Ovary (tissue), 9 donors: Measurements from ENCODE around the gene ANKUB1. TPM values are rescaled to one million over a fixed set of nuclear protein-coding genes. Genes with fewer than 3 reads are reported as not detected.

Experiments used
- DNase-seq, 5 donors: peaks; one replicate each; pipeline ENCODE4 v3.0.0-alpha.2; 2019 to 2020
- H3K27ac ChIP-seq, 2 donors: fragments of 200-600 bp; one replicate each; pipeline versions ENCODE4 v1.5.1 to v1.8.0; 2019 to 2022
- H3K27me3 ChIP-seq: fragments of 200-600 bp; one replicate; pipeline ENCODE4 v1.8.0; 2022
- H3K36me3 ChIP-seq: fragments of 200-600 bp; sonication (generic); one replicate; pipeline ENCODE4 v1.5.1; 2019
- H3K4me1 ChIP-seq: one replicate; pipeline ENCODE4 v1.8.1; 2013; ENCODE audit warnings: mild to moderate bottlenecking, moderate library complexity; ENCODE audit not compliant: insufficient read depth
- H3K4me3 ChIP-seq: fragments of 200-600 bp; sonication (generic); one replicate; pipeline ENCODE4 v1.5.1; 2017
- H3K9me3 ChIP-seq, 2 donors: fragments of 200-600 bp in 1 of 2; sonication (generic) in 1 of 2; one replicate each; pipeline versions ENCODE4 v1.5.1 to v1.8.1; 2013 to 2019; ENCODE audit warnings: mild to moderate bottlenecking in 1 of 2, moderate library complexity in 1 of 2
- EP300 ChIP-seq: sonication (generic); formaldehyde crosslinking; IDR thresholded peaks from one replicate; pipeline ENCODE4 v1.6.1; 2017; ENCODE audit warnings: antibody characterized with exemption
- POLR2A ChIP-seq: fragments of 450-650 bp; IDR thresholded peaks from one replicate; pipeline ENCODE4 v1.6.1; 2017; ENCODE audit warnings: antibody characterized with exemption, mild to moderate bottlenecking, moderate library complexity
- WGBS, 3 donors: extraction: QIAGEN DNeasy Blood & Tissue Kit in 1 of 3; methylation state at CpG; one replicate each; pipeline versions ENCODE4 v1.1.5 to v1.1.7; 2013 to 2017; 5-methylcytosine and 5-hydroxymethylcytosine counted together
- intact Hi-C, 4 donors: fragments of 100-400 bp; cut with DNase I; formaldehyde crosslinking; loops; one replicate each; pipeline versions ENCODE4 v1.11.0 to v1.15.1; 2022 to 2023
- polyA plus RNA-seq, 2 donors: library from polyadenylated mRNA; stranded (reverse); fragments of 200-250 nt in 1 of 2; fragments of 350-450 nt in 1 of 2; fragmentation: Illumina TruSeq in 1 of 2; extraction: RNeasy Lipid Tissue Mini Kit (QIAGEN cat#74804) in 1 of 2; gene quantifications; one replicate each; pipeline ENCODE4 v1.2.3, GENCODE V29; 2013 to 2014
- total RNA-seq, 7 donors: library from RNA; depleted of rRNA in 2 of 7; stranded (reverse); fragments of >200 nt in 2 of 7; fragmentation: NEBNext Ultra II Directional in 3 of 7; extraction: Animal tissue kit (Norgen Biotek cat#: 25700) in 3 of 7; gene quantifications; one replicate each; pipeline versions ENCODE4 v1.1.0 to v1.2.4, GENCODE V29; 2016 to 2023
- TF ChIP-seq, protein P1 (sequence below), 3 donors: fragments of 450-650 bp in 2 of 3; fragments of 200-600 bp in 1 of 3; IDR thresholded peaks; one replicate each; pipeline versions ENCODE4 v1.5.1 to v1.8.0; 2016 to 2022; ENCODE audit warnings: antibody characterized with exemption in 3 of 3, mild to moderate bottlenecking in 1 of 3
- donor health status: DM: no; HTN: no; CAD: no; lungs with moderate emphysema.
- donor health status: DM: no; HTN: no; CAD: no.
- donor health status: Bipolar disorder and iron deficiency.
- donor health status: DM: yes; HTN: yes; CAD: no.
- donor health status: DM: no; HTN: no; CAD: no.
- donor health status: DM: yes; HTN: yes; CAD: no.

Gene ANKUB1
- total and polyA plus RNA-seq, 9 donors, result 0.10 to 3.8 (median 0.48) TPM; not detected in 4

- H3K36me3 ChIP-seq, result no peaks in the 10 kb centered on the region
- no peaks in the 10 kb centered on the region for H3K27me3 ChIP-seq
- WGBS, 3 donors, result 10 to 21% (median 12%) methylated on average over 2 of the region's 2 CpGs
- intact Hi-C loops, result no loop called here
- TF ChIP-seq, protein P1, sequence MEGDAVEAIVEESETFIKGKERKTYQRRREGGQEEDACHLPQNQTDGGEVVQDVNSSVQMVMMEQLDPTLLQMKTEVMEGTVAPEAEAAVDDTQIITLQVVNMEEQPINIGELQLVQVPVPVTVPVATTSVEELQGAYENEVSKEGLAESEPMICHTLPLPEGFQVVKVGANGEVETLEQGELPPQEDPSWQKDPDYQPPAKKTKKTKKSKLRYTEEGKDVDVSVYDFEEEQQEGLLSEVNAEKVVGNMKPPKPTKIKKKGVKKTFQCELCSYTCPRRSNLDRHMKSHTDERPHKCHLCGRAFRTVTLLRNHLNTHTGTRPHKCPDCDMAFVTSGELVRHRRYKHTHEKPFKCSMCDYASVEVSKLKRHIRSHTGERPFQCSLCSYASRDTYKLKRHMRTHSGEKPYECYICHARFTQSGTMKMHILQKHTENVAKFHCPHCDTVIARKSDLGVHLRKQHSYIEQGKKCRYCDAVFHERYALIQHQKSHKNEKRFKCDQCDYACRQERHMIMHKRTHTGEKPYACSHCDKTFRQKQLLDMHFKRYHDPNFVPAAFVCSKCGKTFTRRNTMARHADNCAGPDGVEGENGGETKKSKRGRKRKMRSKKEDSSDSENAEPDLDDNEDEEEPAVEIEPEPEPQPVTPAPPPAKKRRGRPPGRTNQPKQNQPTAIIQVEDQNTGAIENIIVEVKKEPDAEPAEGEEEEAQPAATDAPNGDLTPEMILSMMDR (IDR thresholded peaks at IDR 0.05), result no peak
- TF ChIP-seq EP300 (no peak), POLR2A (no peak)
- no peak for DNase-seq
- H3K4me1 ChIP-seq, result no peaks in the 10 kb centered on the region
- no peak overlapping the region for H3K27ac ChIP-seq
- no peaks in the 10 kb centered on the region for H3K9me3 ChIP-seq
- H3K4me3 ChIP-seq, result no peak overlapping the region
These were observed 56.0 kb downstream of the ANKUB1 start for GRCh38 chr3:149736175-149736952.

GRCh38 chr3:149732234-149732633, 60.1 kb downstream of the ANKUB1 start:
- H3K4me1 ChIP-seq, result no peaks in the 10 kb centered on the region
- no peak for DNase-seq
- TF ChIP-seq EP300, result no peak
- TF ChIP-seq, protein P1 (IDR thresholded peaks at IDR 0.05), result no peak
- TF ChIP-seq POLR2A, result no peak
- H3K9me3 ChIP-seq, result no peaks in the 10 kb centered on the region
- H3K36me3 ChIP-seq, result no peaks in the 10 kb centered on the region
- H3K4me3 ChIP-seq, result no peak overlapping the region
- no peaks in the 10 kb centered on the region for H3K27me3 ChIP-seq
- WGBS, 3 donors, result 89 to 96% (median 93%) methylated on average over 3 of the region's 3 CpGs
- intact Hi-C loops, result no loop called here
- H3K27ac ChIP-seq, result no peak overlapping the region

DNA sequence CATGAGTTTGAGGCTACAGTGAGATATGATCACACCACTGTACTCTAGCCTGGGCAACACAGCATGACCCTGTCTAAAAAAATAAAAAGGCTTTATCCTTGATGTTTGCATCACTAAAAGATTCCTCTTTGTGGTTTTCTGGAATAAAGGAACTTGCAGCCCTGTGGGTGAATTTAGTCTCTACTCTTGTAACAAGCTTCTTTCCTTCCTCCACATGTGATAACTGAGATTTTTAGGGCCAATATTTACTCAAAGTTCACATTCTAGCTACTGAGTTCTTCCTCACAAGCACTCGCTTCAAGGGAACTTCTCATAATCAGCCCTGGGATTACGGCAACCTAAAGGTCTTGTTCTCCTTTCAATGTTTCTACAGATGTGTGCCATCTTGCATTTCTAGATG, 64.7 kb downstream of the ANKUB1 start:
- Histone ChIP-seq H3K9me3 (no peaks in the 10 kb centered on the region), H3K27me3 (no peaks in the 10 kb centered on the region), H3K27ac (no peak overlapping the region), H3K4me1 (no peaks in the 10 kb centered on the region), H3K36me3 (no peaks in the 10 kb centered on the region), H3K4me3 (no peak overlapping the region)
- intact Hi-C loops, result no loop called here
- TF ChIP-seq POLR2A (no peak), EP300 (no peak)
- TF ChIP-seq, protein P1 (IDR thresholded peaks at IDR 0.05), result no peak
- WGBS, 3 donors, result 85 to 91% (median 90%) methylated on average over 2 of the region's 2 CpGs
- no peak for DNase-seq

GRCh38 chr3:149726716-149727407, 65.5 kb downstream of the ANKUB1 start:
- DNase-seq, result no peak
- intact Hi-C loops, result no loop called here
- WGBS, 3 donors, result 87 to 96% (median 95%) methylated on average over 2 of the region's 2 CpGs
- no peaks in the 10 kb centered on the region for H3K4me1 ChIP-seq
- H3K36me3 ChIP-seq, result no peaks in the 10 kb centered on the region
- H3K27ac ChIP-seq, result no peak overlapping the region
- H3K9me3 ChIP-seq, result peaks cover 0 to 3% of the 10 kb centered on the region in 2 donors
- no peak overlapping the region for H3K4me3 ChIP-seq
- no peaks in the 10 kb centered on the region for H3K27me3 ChIP-seq
- TF ChIP-seq, protein P1 (IDR thresholded peaks at IDR 0.05), result no peak
- TF ChIP-seq EP300, result no peak
- no peak for TF ChIP-seq POLR2A
